Parathyroid adenoma (tissue), 2 donors: ENCODE results near the gene SOCS6.
A peak's percentile ranks its signal among the peaks of the same experiment; 100 is the strongest.

Experiments used
- H2AFZ ChIP-seq: fragments of 300-600 bp; sonication (generic); one replicate; pipeline ENCODE4 v1.7.0; 2017; ENCODE audit warnings: antibody characterized with exemption, mild to moderate bottlenecking
- H3K27ac ChIP-seq: fragments of 300-600 bp; sonication (generic); one replicate; pipeline ENCODE4 v1.7.0; 2017
- H3K27me3 ChIP-seq: fragments of 300-600 bp; sonication (generic); one replicate; pipeline ENCODE4 v1.7.0; 2017; ENCODE audit warnings: low read length; ENCODE audit not compliant: control insufficient read depth, insufficient read depth
- H3K36me3 ChIP-seq: fragments of 300-600 bp; sonication (generic); one replicate; pipeline ENCODE4 v1.7.0; 2017; ENCODE audit warnings: low read length; ENCODE audit not compliant: control insufficient read depth, insufficient read depth
- H3K4me1 ChIP-seq: fragments of 300-600 bp; sonication (generic); one replicate; pipeline ENCODE4 v1.7.0; 2017; ENCODE audit warnings: control low read depth
- H3K4me2 ChIP-seq: fragments of 300-600 bp; sonication (generic); one replicate; pipeline ENCODE4 v1.7.0; 2017; ENCODE audit warnings: low read length
- H3K4me3 ChIP-seq: fragments of 300-600 bp; sonication (generic); one replicate; pipeline ENCODE4 v1.7.0; 2017; ENCODE audit warnings: low read depth, low read length
- H3K79me2 ChIP-seq: fragments of 300-600 bp; sonication (generic); one replicate; pipeline ENCODE4 v1.7.0; 2017; ENCODE audit warnings: control low read depth
- H3K9ac ChIP-seq: fragments of 300-600 bp; sonication (generic); one replicate; pipeline ENCODE4 v1.7.0; 2017; ENCODE audit warnings: mild to moderate bottlenecking
- H3K9me3 ChIP-seq: fragments of 300-600 bp; sonication (generic); one replicate; pipeline ENCODE4 v1.7.0; 2017; ENCODE audit warnings: low read length; ENCODE audit not compliant: control insufficient read depth
- CTCF ChIP-seq: fragments of 300-600 bp; sonication (generic); IDR thresholded peaks from one replicate; pipeline ENCODE4 v1.7.0; 2017; ENCODE audit warnings: antibody characterized with exemption, mild to moderate bottlenecking
- donor health status: primary hyperparathyroidism.

The SOCS6 gene

GRCh38 chr18:70287731-70288130 is 1.1 kb upstream of the SOCS6 start:
- H3K4me3 ChIP-seq: peak overlapping the region; percentile 75
- H3K79me2 ChIP-seq: peaks cover 24% of the 10 kb centered on the region
- no peak overlapping the region for H3K27ac ChIP-seq
- no peaks in the 10 kb centered on the region for H3K36me3 ChIP-seq
- H3K4me2 ChIP-seq: no peak overlapping the region
- H3K9me3 ChIP-seq: no peaks in the 10 kb centered on the region
- H3K4me1 ChIP-seq: peaks cover 14% of the 10 kb centered on the region
- no peak for TF ChIP-seq CTCF
- peak overlapping the region; percentile 100 for H2AFZ ChIP-seq
- no peaks in the 10 kb centered on the region for H3K27me3 ChIP-seq
- H3K9ac ChIP-seq: no peak overlapping the region

GRCh38 chr18:70288171-70288850 is 534 bp upstream of the SOCS6 start:
- H3K4me3 ChIP-seq: peak overlapping the region; percentile 75
- peak overlapping the region; percentile 100 for H2AFZ ChIP-seq
- TF ChIP-seq CTCF: no peak
- peaks cover 29% of the 10 kb centered on the region for H3K79me2 ChIP-seq
- H3K36me3 ChIP-seq: no peaks in the 10 kb centered on the region
- H3K9ac ChIP-seq: no peak overlapping the region
- no peaks in the 10 kb centered on the region for H3K27me3 ChIP-seq
- H3K4me1 ChIP-seq: peaks cover 14% of the 10 kb centered on the region
- H3K9me3 ChIP-seq: no peaks in the 10 kb centered on the region
- peak overlapping the region; percentile 91 for H3K4me2 ChIP-seq
- H3K27ac ChIP-seq: peak overlapping the region; percentile 45

GRCh38 chr18:70289351-70290312 is 787 bp downstream of the SOCS6 start:
- Histone ChIP-seq H3K9me3 (no peaks in the 10 kb centered on the region), H3K4me3 (peak overlapping the region; percentile 73), H3K9ac (peak overlapping the region; percentile 82), H3K4me2 (peak overlapping the region; percentile 85), H3K27ac (peak overlapping the region; percentile 59), H3K36me3 (no peaks in the 10 kb centered on the region), H3K27me3 (no peaks in the 10 kb centered on the region), H3K79me2 (peaks cover 37% of the 10 kb centered on the region), H3K4me1 (peaks cover 14% of the 10 kb centered on the region), H2AFZ (peak overlapping the region; percentile 76)
- TF ChIP-seq CTCF: no peak

- no peak overlapping the region for H2AFZ ChIP-seq
- TF ChIP-seq CTCF: no peak
- H3K27me3 ChIP-seq: no peaks in the 10 kb centered on the region
- H3K4me3 ChIP-seq: peak overlapping the region; percentile 73
- H3K9ac ChIP-seq: no peak overlapping the region
- H3K27ac ChIP-seq: no peak overlapping the region
- peaks cover 48% of the 10 kb centered on the region for H3K79me2 ChIP-seq
- H3K9me3 ChIP-seq: no peaks in the 10 kb centered on the region
- H3K36me3 ChIP-seq: no peaks in the 10 kb centered on the region
- H3K4me1 ChIP-seq: peaks cover 23% of the 10 kb centered on the region
- peak overlapping the region; percentile 85 for H3K4me2 ChIP-seq
These were observed 1.8 kb downstream of the SOCS6 start for GRCh38 chr18:70290482-70291294.
